Midbrain (tissue), 1 donor: ENCODE measurements around the gene SHKBP1.

Experiments
- DNase-seq: peaks from one replicate; lab custom pipeline; 2025; lab: John Stamatoyannopoulos, UW

The SHKBP1 gene

GRCh38 chr19:40640744-40641143 is 64.1 kb downstream of the SHKBP1 start:
- no peak for DNase-seq
